ENCODE data around the gene LYG1. TPM values are rescaled to one million over a fixed set of nuclear protein-coding genes. Genes with fewer than 3 reads are reported as not detected.
A peak's percentile ranks its signal among the peaks of the same experiment; 100 is the strongest.
"Not testable (repeated sequence)": the region's sequence is repeated elsewhere in the genome, so short reads cannot be mapped to it uniquely, and the experiment has no call there.

LYG1 gene
- 1 to 10 TPM; 1.3 to 1.6 TPM for total RNA-seq

DNA sequence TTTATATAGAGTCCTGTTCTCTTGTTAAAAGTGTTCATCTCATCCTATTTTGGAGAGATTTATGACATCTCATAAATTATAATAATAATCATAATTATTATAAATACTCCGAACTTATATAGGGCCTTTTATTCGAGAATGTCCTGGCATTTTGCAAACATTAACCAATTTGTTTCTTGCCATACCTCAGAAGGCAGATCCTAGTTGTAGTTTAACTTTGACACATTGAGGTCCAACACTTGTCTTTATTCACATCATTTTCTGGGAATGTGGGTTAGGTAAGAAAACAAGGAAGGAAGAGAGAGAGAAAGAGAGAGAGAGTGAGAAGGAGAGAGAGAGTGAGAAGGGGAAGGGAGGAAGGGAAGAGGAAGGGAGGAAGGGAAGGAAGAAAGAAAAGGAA is at the start of gene LYG1:
TSS of gene LYG1 (minus strand) at position 101 of the 400 bp plus-strand sequence. CDS start 5,527 bp downstream, outside the sequence.
- H3K9me3 Mint-ChIP-seq; POLR2A ChIA-PET; H3K4me1 Mint-ChIP-seq; DNase-seq; H3K4me3 Mint-ChIP-seq; H3K27me3 Mint-ChIP-seq; H3K36me3 Mint-ChIP-seq (ENCODE audit: low read depth); CTCF ChIA-PET: not testable (repeated sequence)
- peak within 1 kb of the TSS; percentile 25 for H3K27ac Mint-ChIP-seq

DNA sequence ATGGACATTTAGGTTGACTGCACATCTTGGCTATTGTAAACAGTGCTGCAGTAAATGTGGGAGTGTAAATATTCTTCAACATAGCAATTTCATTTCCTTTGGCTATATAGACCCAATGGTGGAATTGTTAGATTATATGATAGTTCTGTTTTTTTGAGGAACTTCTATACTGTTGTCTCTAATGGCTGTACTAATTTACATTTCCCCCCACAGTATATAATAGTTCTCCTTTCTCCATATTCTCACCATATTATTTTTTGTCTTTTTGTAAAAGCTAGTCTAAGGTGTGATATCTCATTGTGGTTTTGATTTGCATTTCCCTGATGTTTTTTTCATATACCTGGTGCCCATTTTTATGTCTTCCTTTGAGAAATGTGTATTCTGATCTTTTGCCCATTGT is 49.2 kb upstream of the LYG1 start:
- Mint-ChIP-seq H3K36me3 (ENCODE audit: low read depth) (peaks cover 7% of the 10 kb centered on the region), H3K27ac (no peak overlapping the region), H3K9me3 (no peaks in the 10 kb centered on the region), H3K4me3 (no peak overlapping the region), H3K27me3 (no peaks in the 10 kb centered on the region), H3K4me1 (peaks cover 37% of the 10 kb centered on the region)
- no peak for DNase-seq
- ChIA-PET CTCF (no interaction called here), POLR2A (no interaction called here)

DNA sequence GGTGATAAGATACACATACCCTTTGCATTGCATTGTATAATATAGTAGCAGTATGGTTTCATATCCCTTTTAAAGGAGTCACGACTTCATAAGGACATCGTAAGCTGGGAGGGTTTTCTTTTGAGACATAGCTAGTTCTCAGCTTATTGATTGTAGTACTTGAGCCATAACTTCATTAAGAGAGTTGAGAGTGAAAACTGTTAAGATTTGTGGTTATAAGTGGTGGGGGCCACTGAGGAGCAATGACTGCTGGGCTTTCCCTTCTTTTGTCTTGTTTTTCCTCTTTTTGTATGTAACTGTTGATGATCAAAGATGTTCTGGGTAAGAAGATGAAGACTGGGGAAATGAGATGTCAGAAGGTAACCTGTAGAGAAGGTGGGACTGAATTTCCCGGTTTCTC is 47.2 kb upstream of the LYG1 start:
- Mint-ChIP-seq H3K27me3 (no peaks in the 10 kb centered on the region), H3K4me3 (no peak overlapping the region), H3K4me1 (peaks cover 42% of the 10 kb centered on the region), H3K9me3 (no peaks in the 10 kb centered on the region), H3K27ac (no peak overlapping the region), H3K36me3 (ENCODE audit: low read depth) (peaks cover 6% of the 10 kb centered on the region)
- CTCF ChIA-PET: interaction anchor here (2.6 kb wide), 1 partner anchor 11 kb away, joined by 11 read pairs; the partner anchor contains the start of genes EIF5B and TXNDC9
- DNase-seq: no peak
- POLR2A ChIA-PET: no interaction called here

GRCh38 chr2:99346218-99346617 is 45.2 kb upstream of the LYG1 start:
- Mint-ChIP-seq H3K36me3 (ENCODE audit: low read depth) (peaks cover 4% of the 10 kb centered on the region), H3K4me1 (peaks cover 52% of the 10 kb centered on the region), H3K27ac (no peak overlapping the region), H3K9me3 (no peaks in the 10 kb centered on the region), H3K27me3 (no peaks in the 10 kb centered on the region), H3K4me3 (no peak overlapping the region)
- ChIA-PET CTCF (interaction anchor here (0.7 to 2.6 kb wide), 3 partner anchors 9 to 195 kb away, joined by 3 to 11 read pairs (median 6); partner anchors contain the start of genes EIF5B and TXNDC9), POLR2A (no interaction called here)
- no peak for DNase-seq

DNA sequence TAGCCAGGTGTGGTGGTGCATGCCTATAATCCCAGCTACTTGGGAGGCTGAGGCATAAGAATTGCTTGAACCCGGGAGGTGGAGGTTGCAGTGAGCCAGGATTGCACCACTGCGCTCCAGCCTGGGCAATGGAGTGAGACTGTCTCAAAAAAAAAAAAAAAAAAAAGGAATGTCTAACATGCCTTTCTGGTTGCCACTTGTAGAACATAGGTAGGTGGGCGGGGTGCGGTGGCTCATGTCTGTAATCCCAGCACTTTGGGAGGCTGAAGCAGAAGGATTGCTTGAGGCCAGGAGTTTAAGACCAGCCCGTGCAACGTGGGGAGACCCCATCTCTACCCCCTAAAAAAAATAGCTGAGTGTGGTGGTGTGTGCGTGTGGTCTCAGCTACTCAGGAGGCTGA is 44.4 kb upstream of the LYG1 start:
- POLR2A ChIA-PET; H3K4me3 Mint-ChIP-seq; H3K9me3 Mint-ChIP-seq; DNase-seq; H3K27ac Mint-ChIP-seq; H3K36me3 Mint-ChIP-seq (ENCODE audit: low read depth); H3K27me3 Mint-ChIP-seq: not testable (repeated sequence)
- H3K4me1 Mint-ChIP-seq: peaks cover 54% of the 10 kb centered on the region
- CTCF ChIA-PET: interaction anchor here (0.6 to 1.1 kb wide), 3 partner anchors 17 to 194 kb away, joined by 3 to 6 read pairs (median 4); no protein-coding TSS in a partner anchor

DNA sequence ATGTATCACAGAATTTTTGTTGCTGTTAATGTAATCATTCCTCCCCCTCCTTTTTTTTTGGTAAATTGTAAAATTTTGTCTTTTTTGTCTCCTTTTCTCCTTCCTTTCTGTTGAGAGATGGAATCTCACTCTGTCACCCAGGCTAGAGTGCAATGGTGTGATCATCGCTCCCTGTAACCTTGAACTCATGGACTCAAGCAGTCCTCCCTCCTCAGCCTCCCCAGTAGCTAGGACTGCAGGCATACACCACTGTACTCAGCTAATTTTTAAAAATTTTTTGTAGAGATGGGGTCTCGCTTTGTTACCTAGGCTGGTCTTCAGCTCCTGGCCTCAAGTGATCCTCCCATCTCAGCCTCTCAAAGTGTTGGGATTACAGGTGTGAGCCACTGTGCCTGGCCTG is 41.5 kb upstream of the LYG1 start:
- Mint-ChIP-seq H3K4me1 (peaks cover 47% of the 10 kb centered on the region), H3K27ac (no peak overlapping the region), H3K27me3 (no peaks in the 10 kb centered on the region), H3K36me3 (ENCODE audit: low read depth) (peaks cover 4% of the 10 kb centered on the region), H3K4me3 (no peak overlapping the region), H3K9me3 (no peaks in the 10 kb centered on the region)
- POLR2A ChIA-PET: no interaction called here
- no peak for DNase-seq
- CTCF ChIA-PET: no interaction called here

DNA sequence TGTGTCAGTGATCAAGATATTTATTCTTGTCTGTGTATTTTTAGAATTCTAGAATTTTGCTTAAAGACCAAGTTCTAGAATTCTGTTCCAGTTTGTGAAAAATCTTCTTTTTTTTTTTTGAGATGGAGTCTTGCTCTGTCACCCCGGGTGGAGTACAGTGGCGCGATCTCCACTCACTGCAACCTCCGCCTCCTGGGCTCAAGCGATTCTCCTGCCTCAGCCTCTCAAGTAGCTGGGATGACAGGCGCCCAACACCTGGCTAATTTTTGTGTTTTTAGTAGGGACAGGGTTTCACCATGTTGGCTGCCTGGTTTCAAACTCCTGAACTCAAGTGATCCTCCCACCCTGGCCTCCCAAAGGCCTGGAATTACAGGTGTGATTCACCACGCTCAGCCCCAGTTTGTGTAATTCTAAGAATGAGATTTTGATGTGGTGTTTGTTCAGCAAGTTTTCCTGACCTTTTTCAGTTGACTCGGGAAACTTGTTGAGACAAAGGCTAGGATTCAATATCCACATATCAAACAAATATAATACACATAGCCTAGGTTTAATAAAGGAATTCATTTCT is 39.8 kb upstream of the LYG1 start:
- Mint-ChIP-seq H3K4me1 (peaks cover 41% of the 10 kb centered on the region), H3K9me3 (no peaks in the 10 kb centered on the region), H3K27ac (no peak overlapping the region), H3K36me3 (ENCODE audit: low read depth) (peaks cover 7% of the 10 kb centered on the region), H3K27me3 (no peaks in the 10 kb centered on the region), H3K4me3 (no peak overlapping the region)
- DNase-seq: no peak
- POLR2A ChIA-PET: no interaction called here
- CTCF ChIA-PET: no interaction called here

- ChIA-PET POLR2A (interaction anchor here (0.6 kb wide), 1 partner anchor 491 kb away, joined by 3 read pairs; no protein-coding TSS in a partner anchor), CTCF (interaction anchor here (0.8 to 4.1 kb wide), 8 partner anchors 9 to 197 kb away, joined by 3 to 11 read pairs (median 6); partner anchors contain the start of gene C2orf15)
- peaks cover 50% of the 10 kb centered on the region for H3K4me1 Mint-ChIP-seq
- no peaks in the 10 kb centered on the region for H3K9me3 Mint-ChIP-seq
- no peak for DNase-seq
- H3K4me3 Mint-ChIP-seq: no peak overlapping the region
- peaks cover 3% of the 10 kb centered on the region for H3K36me3 Mint-ChIP-seq (ENCODE audit: low read depth)
- H3K27me3 Mint-ChIP-seq: no peaks in the 10 kb centered on the region
- H3K27ac Mint-ChIP-seq: no peak overlapping the region
Measured at GRCh38 chr2:99338029-99338585, 37.1 kb upstream of the LYG1 start.

- Mint-ChIP-seq H3K9me3 (no peaks in the 10 kb centered on the region), H3K36me3 (ENCODE audit: low read depth) (peaks cover 10% of the 10 kb centered on the region), H3K27ac (no peak within 1 kb of the TSS), H3K4me1 (peaks cover 51% of the 10 kb centered on the region), H3K27me3 (no peaks in the 10 kb centered on the region), H3K4me3 (no peak within 1 kb of the TSS)
- peak; percentile 93 for DNase-seq
- CTCF ChIA-PET: interaction anchor here (0.8 to 4.1 kb wide), 14 partner anchors 10 to 196 kb away, joined by 3 to 11 read pairs (median 4); partner anchors contain the start of gene C2orf15
- POLR2A ChIA-PET: interaction anchor here (0.6 kb wide), 1 partner anchor 491 kb away, joined by 3 read pairs; no protein-coding TSS in a partner anchor
Measured at GRCh38 chr2:99337113-99338028, 36.4 kb upstream of the LYG1 start, which contains the start of gene EIF5B. TSS of gene EIF5B (plus strand) at chr2:99337389. CDS start at chr2:99337555, 166 bp downstream.

GRCh38 chr2:99336804-99337112 is 35.8 kb upstream of the LYG1 start:
- H3K4me1 Mint-ChIP-seq: peaks cover 48% of the 10 kb centered on the region
- H3K4me3 Mint-ChIP-seq: no peak overlapping the region
- ChIA-PET CTCF (interaction anchor here (1.0 to 4.1 kb wide), 12 partner anchors 11 to 196 kb away, joined by 3 to 11 read pairs (median 4); partner anchors contain the start of gene C2orf15), POLR2A (no interaction called here)
- H3K9me3 Mint-ChIP-seq: no peaks in the 10 kb centered on the region
- peaks cover 16% of the 10 kb centered on the region for H3K36me3 Mint-ChIP-seq (ENCODE audit: low read depth)
- no peak overlapping the region for H3K27ac Mint-ChIP-seq
- DNase-seq: no peak
- no peaks in the 10 kb centered on the region for H3K27me3 Mint-ChIP-seq

DNA sequence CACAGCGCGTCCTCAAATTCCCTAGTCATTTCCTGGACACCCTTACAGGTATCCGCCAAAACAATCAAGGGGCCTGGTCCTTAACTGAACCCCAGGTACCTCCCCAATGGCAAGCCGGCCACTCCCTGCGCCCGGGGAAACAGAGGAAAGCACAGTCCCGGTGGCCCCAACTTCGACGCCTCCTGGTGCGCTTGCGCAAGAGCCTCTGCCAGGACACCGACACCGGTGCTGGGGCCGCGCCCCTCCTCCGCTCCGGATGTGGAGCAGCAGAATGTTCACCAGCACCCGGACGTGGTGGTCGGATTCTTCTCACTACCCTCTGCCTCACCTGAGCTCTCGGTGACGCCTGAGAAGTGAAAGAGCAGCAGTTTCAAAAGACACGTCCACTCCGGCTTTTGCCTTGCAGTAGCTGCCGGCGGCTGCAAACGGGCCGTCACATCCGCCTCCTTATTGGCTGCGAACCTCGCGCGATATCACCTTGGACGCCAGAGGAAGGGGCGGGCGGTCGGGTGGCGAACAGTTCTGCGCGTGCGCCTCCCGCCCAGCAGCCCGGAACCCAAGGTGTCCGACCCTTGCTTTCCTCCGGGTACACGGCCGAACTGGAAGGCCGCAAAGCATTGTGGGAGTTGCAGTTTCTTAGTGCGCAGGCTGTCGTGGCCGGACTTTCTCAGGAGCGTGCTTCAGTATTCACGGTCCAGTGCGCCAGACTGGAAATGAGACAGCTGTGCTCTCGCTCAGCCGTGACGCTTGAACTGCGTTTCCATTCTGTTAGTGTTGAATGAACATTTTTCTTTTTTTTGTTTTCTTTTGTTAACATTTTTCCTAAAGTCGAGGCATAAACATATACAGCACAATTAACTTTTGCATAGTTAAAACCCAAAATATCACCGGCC is 35.2 kb upstream of the LYG1 start, which contains the start of gene TXNDC9:
TSS of gene TXNDC9 (minus strand) at position 423 of the 893 bp plus-strand sequence. CDS start 3,123 bp downstream, outside the sequence.
- peaks cover 18% of the 10 kb centered on the region for H3K36me3 Mint-ChIP-seq (ENCODE audit: low read depth)
- peaks cover 44% of the 10 kb centered on the region for H3K4me1 Mint-ChIP-seq
- H3K27ac Mint-ChIP-seq: no peak within 1 kb of the TSS
- DNase-seq: peak; percentile 98
- POLR2A ChIA-PET: interaction anchor here (0.6 kb wide), 2 partner anchors 31 to 909 kb away, joined by 3 to 4 read pairs; no protein-coding TSS in a partner anchor
- CTCF ChIA-PET: interaction anchor here (0.9 to 4.1 kb wide), 13 partner anchors 11 to 195 kb away, joined by 3 to 11 read pairs (median 4); partner anchors contain the start of gene C2orf15
- no peaks in the 10 kb centered on the region for H3K27me3 Mint-ChIP-seq
- no peak within 1 kb of the TSS for H3K4me3 Mint-ChIP-seq
- no peaks in the 10 kb centered on the region for H3K9me3 Mint-ChIP-seq

GRCh38 chr2:99325384-99325783 is 24.4 kb upstream of the LYG1 start:
- DNase-seq: no peak
- Mint-ChIP-seq H3K27me3 (no peaks in the 10 kb centered on the region), H3K4me1 (peaks cover 7% of the 10 kb centered on the region), H3K36me3 (ENCODE audit: low read depth) (peaks cover 47% of the 10 kb centered on the region), H3K27ac (no peak overlapping the region), H3K9me3 (no peaks in the 10 kb centered on the region), H3K4me3 (no peak overlapping the region)
- ChIA-PET POLR2A (no interaction called here), CTCF (interaction anchor here (1.1 to 2.4 kb wide), 2 partner anchors 11 to 27 kb away, joined by 3 to 11 read pairs; partner anchors contain the start of genes EIF5B and TXNDC9)

All from activated CD4-positive, alpha-beta T cell treated with anti-CD3 and anti-CD28 coated beads, Interleukin-2, amount 10 ng/mL, durations not matched to agents 7 days and 5 days (primary cell).